ENCODE results near the gene SP9.

GRCh38 chr2:174335254-174335987 is 667 bp downstream of the SP9 start:
- TF ChIP-seq POLR2AphosphoS5 (IDR thresholded peaks at IDR 0.05; ENCODE audit: borderline replicate concordance, low read depth, low read length) (no peak), EZH2 (IDR thresholded peaks at IDR 0.05) (no peak)

All from SK-N-MC (cell line).